Neural progenitor cell (in vitro differentiated cells): ENCODE results near the gene ADAMTS18. TPM values are rescaled to one million over a fixed set of nuclear protein-coding genes. Genes with fewer than 3 reads are reported as not detected.

Source experiments
- DNase-seq: peaks from one replicate; pipeline ENCODE4 v3.0.0-alpha.2; 2016; ENCODE audit warnings: low spot score
- H2AFZ ChIP-seq: fragments of 200-600 bp; sonication (generic); replicated peaks from 2 replicates; pipeline ENCODE4 v1.6.1; 2016; ENCODE audit warnings: antibody characterized with exemption
- H3F3A ChIP-seq: fragments of 200-600 bp; sonication (generic); 2 replicates; pipeline ENCODE4 v1.6.1; 2016; ENCODE audit warnings: antibody characterized with exemption, low read depth
- H3K27ac ChIP-seq: fragments of 200-600 bp; sonication (generic); 2 replicates; pipeline ENCODE4 v1.5.1; 2016; ENCODE audit warnings: mild to moderate bottlenecking
- H3K27me3 ChIP-seq: fragments of 200-600 bp; sonication (generic); 2 replicates; pipeline ENCODE4 v1.6.1; 2016; ENCODE audit warnings: mild to moderate bottlenecking, moderate library complexity
- H3K36me3 ChIP-seq: fragments of 200-600 bp; sonication (generic); 2 replicates; pipeline ENCODE4 v1.5.1; 2016
- H3K4me1 ChIP-seq: fragments of 200-600 bp; sonication (generic); 2 replicates; pipeline ENCODE4 v1.6.1; 2016; ENCODE audit warnings: mixed run types
- H3K4me2 ChIP-seq: fragments of 200-600 bp; sonication (generic); 2 replicates; pipeline ENCODE4 v1.6.1; 2016
- H3K4me3 ChIP-seq: fragments of 200-600 bp; sonication (generic); 2 replicates; pipeline ENCODE4 v1.5.1; 2016
- H3K79me2 ChIP-seq: fragments of 200-600 bp; sonication (generic); 2 replicates; pipeline ENCODE4 v1.6.1; 2016; ENCODE audit warnings: low read depth
- H3K9ac ChIP-seq: fragments of 200-600 bp; sonication (generic); 2 replicates; pipeline ENCODE4 v1.6.1; 2016
- H3K9me3 ChIP-seq: fragments of 200-600 bp; sonication (generic); 2 replicates; pipeline ENCODE4 v1.5.1; 2016; ENCODE audit warnings: low read depth
- H4K20me1 ChIP-seq: fragments of 200-600 bp; sonication (generic); 2 replicates; pipeline ENCODE4 v1.6.1; 2016; ENCODE audit warnings: low read depth
- H3K27ac Mint-ChIP-seq: 3 replicates; pipeline ENCODE4 v1.8.0; 2021; ENCODE audit warnings: mixed read lengths
- H3K27me3 Mint-ChIP-seq: 2 replicates; pipeline ENCODE4 v1.8.0; 2022; ENCODE audit warnings: low read depth, mild to moderate bottlenecking, inconsistent platforms, moderate library complexity, mixed read lengths; ENCODE audit not compliant: insufficient read depth
- H3K36me3 Mint-ChIP-seq: 3 replicates; pipeline ENCODE4 v1.8.0; 2021; ENCODE audit warnings: mixed read lengths
- H3K4me1 Mint-ChIP-seq: 3 replicates; pipeline ENCODE4 v1.8.0; 2021; ENCODE audit warnings: mixed read lengths
- H3K4me3 Mint-ChIP-seq: 3 replicates; pipeline ENCODE4 v1.8.0; 2021; ENCODE audit warnings: mild to moderate bottlenecking, moderate library complexity, mixed read lengths
- H3K9me3 Mint-ChIP-seq: 3 replicates; pipeline ENCODE4 v1.8.0; 2020; ENCODE audit warnings: mixed read lengths
- EZH2 ChIP-seq: fragments of 200-600 bp; sonication (generic); IDR thresholded peaks from 2 replicates; pipeline ENCODE4 v1.6.1; 2017; ENCODE audit warnings: antibody characterized with exemption, mild to moderate bottlenecking, moderate library complexity
- EZH2phosphoT487 ChIP-seq: fragments of 200-600 bp; sonication (generic); IDR thresholded peaks from 2 replicates; pipeline ENCODE4 v1.6.1; 2017; ENCODE audit warnings: antibody characterized with exemption
- total RNA-seq: library from RNA; depleted of rRNA; stranded (reverse); fragments of >200 nt; gene quantifications from 2 replicates; pipeline ENCODE4 v1.2.3, GENCODE V29; 2015; ENCODE audit warnings: low replicate concordance
- TF ChIP-seq, protein P1 (sequence below): fragments of 200-600 bp; sonication (generic); IDR thresholded peaks from 2 replicates; pipeline ENCODE4 v1.5.1; 2017; ENCODE audit warnings: antibody characterized with exemption, mild to moderate bottlenecking

Gene ADAMTS18
- total RNA-seq, 1 donor from 2014 or later, result 1.9 TPM

DNA sequence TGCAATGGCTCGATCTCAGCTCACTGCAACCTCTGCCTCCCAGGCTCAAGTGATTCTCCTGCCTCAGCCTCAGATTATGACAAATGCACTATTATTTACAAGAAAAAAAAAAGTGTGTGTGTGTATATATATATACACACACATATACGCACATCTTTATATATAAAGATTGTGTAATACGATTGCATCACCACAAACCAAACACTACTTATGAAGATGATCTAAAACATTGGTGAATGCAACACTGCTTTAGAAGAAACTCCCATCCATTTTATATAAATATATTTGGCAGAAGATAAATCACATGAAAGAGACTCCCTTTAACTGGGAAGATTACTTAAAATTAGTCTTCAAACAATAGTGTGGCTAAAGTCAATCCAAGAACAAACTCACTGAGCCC, 138.9 kb downstream of the ADAMTS18 start:
- Histone ChIP-seq H3K4me1 (no peaks in the 10 kb centered on the region), H2AFZ (no peak overlapping the region), H3K4me2 (no peak overlapping the region), H3K4me3 (no peak overlapping the region), H4K20me1 (no peaks in the 10 kb centered on the region), H3K27me3 (no peaks in the 10 kb centered on the region), H3K79me2 (no peaks in the 10 kb centered on the region), H3F3A (no peaks in the 10 kb centered on the region), H3K27ac (no peak overlapping the region), H3K36me3 (no peaks in the 10 kb centered on the region), H3K9me3 (no peaks in the 10 kb centered on the region), H3K9ac (no peak overlapping the region)
- H3K4me3 Mint-ChIP-seq, result no peak overlapping the region
- TF ChIP-seq EZH2phosphoT487, result no peak
- TF ChIP-seq, protein P1, sequence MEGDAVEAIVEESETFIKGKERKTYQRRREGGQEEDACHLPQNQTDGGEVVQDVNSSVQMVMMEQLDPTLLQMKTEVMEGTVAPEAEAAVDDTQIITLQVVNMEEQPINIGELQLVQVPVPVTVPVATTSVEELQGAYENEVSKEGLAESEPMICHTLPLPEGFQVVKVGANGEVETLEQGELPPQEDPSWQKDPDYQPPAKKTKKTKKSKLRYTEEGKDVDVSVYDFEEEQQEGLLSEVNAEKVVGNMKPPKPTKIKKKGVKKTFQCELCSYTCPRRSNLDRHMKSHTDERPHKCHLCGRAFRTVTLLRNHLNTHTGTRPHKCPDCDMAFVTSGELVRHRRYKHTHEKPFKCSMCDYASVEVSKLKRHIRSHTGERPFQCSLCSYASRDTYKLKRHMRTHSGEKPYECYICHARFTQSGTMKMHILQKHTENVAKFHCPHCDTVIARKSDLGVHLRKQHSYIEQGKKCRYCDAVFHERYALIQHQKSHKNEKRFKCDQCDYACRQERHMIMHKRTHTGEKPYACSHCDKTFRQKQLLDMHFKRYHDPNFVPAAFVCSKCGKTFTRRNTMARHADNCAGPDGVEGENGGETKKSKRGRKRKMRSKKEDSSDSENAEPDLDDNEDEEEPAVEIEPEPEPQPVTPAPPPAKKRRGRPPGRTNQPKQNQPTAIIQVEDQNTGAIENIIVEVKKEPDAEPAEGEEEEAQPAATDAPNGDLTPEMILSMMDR, result no peak
- TF ChIP-seq EZH2, result no peak
- no peak overlapping the region for H3K27ac Mint-ChIP-seq
- no peaks in the 10 kb centered on the region for H3K9me3 Mint-ChIP-seq
- DNase-seq, result no peak
- peaks cover 24% of the 10 kb centered on the region for H3K4me1 Mint-ChIP-seq
- peaks cover 6% of the 10 kb centered on the region for H3K27me3 Mint-ChIP-seq
- H3K36me3 Mint-ChIP-seq, result peaks cover 13% of the 10 kb centered on the region

DNA sequence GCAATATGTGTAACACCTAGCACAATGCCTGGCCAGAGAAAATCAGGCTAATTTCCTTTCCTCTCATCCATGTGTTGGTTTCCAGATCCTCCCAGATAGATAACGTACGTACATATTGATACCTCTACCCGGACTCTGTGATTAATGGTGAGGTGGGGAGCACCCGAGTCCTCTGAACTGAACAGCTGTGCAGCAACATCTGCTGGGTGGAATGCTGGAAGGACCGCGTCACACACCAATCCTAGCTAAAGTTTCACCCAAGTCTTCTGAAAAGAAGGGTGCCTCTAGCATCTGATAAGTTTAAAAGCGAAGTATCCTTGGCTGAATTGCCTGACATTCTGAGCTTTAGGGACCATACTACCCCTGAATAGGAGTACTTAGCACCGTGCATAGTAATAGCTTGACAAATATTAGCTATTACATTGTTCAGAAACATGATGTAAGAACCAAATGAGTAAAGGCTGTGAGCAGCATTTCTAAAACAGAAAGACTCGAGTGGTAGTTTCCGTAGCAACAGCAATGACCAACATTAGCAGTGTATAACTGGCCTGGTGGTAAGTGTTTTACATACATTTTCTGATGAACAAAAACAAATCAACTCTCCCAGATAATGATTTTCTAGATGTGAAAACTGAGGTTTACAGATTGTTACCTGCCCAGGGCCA, 144.3 kb downstream of the ADAMTS18 start:
- no peak overlapping the region for H2AFZ ChIP-seq
- no peaks in the 10 kb centered on the region for H3K79me2 ChIP-seq
- no peak overlapping the region for H3K4me2 ChIP-seq

DNA sequence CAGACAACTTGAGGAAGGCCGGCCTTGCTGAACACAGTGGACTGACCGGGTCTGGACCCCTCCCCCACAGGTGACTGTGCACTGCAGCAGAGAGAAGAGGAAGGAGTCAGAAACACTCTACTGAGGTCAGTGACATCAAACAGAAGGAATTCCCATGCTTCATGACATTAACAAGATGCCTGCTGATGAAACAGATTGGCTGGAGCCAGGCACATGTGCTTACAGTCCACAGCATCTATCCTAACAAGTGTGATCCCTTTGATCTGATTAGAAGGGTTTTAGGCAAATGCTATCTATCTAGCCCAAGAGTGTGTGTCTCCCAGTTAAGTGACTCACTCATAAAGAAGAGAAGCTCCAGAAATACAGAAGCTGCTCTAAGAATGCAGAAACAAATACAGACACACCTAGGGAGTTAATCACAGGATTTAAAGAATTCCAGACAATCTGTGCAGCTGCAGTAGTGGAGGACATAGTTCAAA, 145.5 kb downstream of the ADAMTS18 start:
- H3K36me3 Mint-ChIP-seq, result peaks cover 22% of the 10 kb centered on the region
- Histone ChIP-seq H3F3A (no peaks in the 10 kb centered on the region), H3K9me3 (no peaks in the 10 kb centered on the region), H3K9ac (no peak overlapping the region), H3K4me3 (no peak overlapping the region), H3K79me2 (no peaks in the 10 kb centered on the region), H3K27ac (no peak overlapping the region), H3K27me3 (no peaks in the 10 kb centered on the region), H2AFZ (no peak overlapping the region), H3K36me3 (no peaks in the 10 kb centered on the region), H3K4me1 (no peaks in the 10 kb centered on the region), H4K20me1 (no peaks in the 10 kb centered on the region), H3K4me2 (no peak overlapping the region)
- peaks cover 26% of the 10 kb centered on the region for H3K4me1 Mint-ChIP-seq
- DNase-seq, result no peak
- H3K9me3 Mint-ChIP-seq, result no peaks in the 10 kb centered on the region
- peak overlapping the region; percentile 44 for H3K4me3 Mint-ChIP-seq
- no peak overlapping the region for H3K27ac Mint-ChIP-seq
- TF ChIP-seq EZH2 (no peak), EZH2phosphoT487 (no peak)
- TF ChIP-seq, protein P1, result no peak
- peaks cover 6% of the 10 kb centered on the region for H3K27me3 Mint-ChIP-seq

More for the DNA sequence above, 144.3 kb downstream of the ADAMTS18 start:
- no peak overlapping the region for H3K27ac Mint-ChIP-seq
- H3K9me3 Mint-ChIP-seq, result no peaks in the 10 kb centered on the region
- peaks cover 22% of the 10 kb centered on the region for H3K36me3 Mint-ChIP-seq
- no peaks in the 10 kb centered on the region for H3K9me3 ChIP-seq
- H3K4me1 ChIP-seq, result no peaks in the 10 kb centered on the region
- H3K27ac ChIP-seq, result no peak overlapping the region
- peaks cover 6% of the 10 kb centered on the region for H3K27me3 Mint-ChIP-seq
- H3K27me3 ChIP-seq, result no peaks in the 10 kb centered on the region
- H3K4me1 Mint-ChIP-seq, result peaks cover 27% of the 10 kb centered on the region
- H3K9ac ChIP-seq, result no peak overlapping the region
- H3K4me3 Mint-ChIP-seq, result no peak overlapping the region
- no peaks in the 10 kb centered on the region for H3F3A ChIP-seq
- H3K4me3 ChIP-seq, result no peak overlapping the region
- TF ChIP-seq EZH2 (no peak), EZH2phosphoT487 (no peak)
- TF ChIP-seq, protein P1, result no peak
- H4K20me1 ChIP-seq, result no peaks in the 10 kb centered on the region
- no peak for DNase-seq
- no peaks in the 10 kb centered on the region for H3K36me3 ChIP-seq
